Adrenal gland (tissue), 5 donors: Measurements from ENCODE around the gene GRAMD1C.

ENCODE experiments used
- CTCF ChIP-seq, 6 experiments: fragments of 450-650 bp in 4 of 6; fragments of 200-600 bp in 2 of 6; sonication (generic) in 1 of 6; IDR thresholded peaks; 1 replicate in 5 of 6; 2 replicates in 1 of 6; pipeline versions ENCODE4 v1.5.1 to v1.8.0; 2016 to 2021; ENCODE audit warnings: antibody characterized with exemption in 6 of 6, mild to moderate bottlenecking in 2 of 6, moderate library complexity in 1 of 6
- POLR2A ChIP-seq, 2 donors: fragments of 450-650 bp; IDR thresholded peaks; one replicate each; pipeline ENCODE4 v1.6.1; 2017; ENCODE audit warnings: antibody characterized with exemption in 2 of 2, mild to moderate bottlenecking in 2 of 2, moderate library complexity in 1 of 2
- donor health status: DM: no; HTN: no; CAD: no.

DNA sequence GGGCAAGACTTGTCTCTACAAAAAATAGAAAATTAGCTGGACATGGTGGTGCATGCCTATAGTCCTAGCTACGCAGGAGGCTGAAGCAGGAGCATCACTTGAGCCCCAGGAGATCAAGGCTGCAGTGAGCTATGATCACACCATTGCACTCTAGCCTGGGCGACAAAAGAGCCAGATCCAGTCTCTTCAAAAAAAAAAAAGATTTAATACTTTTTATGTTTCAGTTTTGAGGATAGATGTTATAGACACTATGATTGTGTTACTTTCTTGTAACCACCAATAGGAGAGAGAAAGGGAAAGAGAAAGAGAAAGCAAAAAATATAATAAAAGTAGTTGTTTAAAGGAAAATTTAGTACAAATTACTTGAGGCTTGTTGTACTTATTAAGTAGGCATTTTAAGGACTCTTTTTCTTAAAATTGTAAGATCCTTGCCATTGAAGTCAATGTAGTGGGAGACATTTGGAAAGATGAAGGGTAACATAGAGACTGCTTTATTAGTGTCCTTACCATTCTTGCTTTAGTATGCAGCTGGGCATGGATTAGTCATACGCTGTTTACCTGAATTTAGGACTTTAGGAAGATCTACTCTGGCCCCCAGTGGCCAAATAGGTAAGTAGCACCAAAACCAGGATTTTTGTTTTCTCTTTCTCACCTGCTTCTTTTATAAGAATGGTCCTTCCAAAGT is 74.1 kb downstream of the GRAMD1C start:
- TF ChIP-seq CTCF (IDR thresholded peaks at IDR 0.05) (peak; percentile 55 to 78 (median 70)), POLR2A (IDR thresholded peaks at IDR 0.05) (no peak)
